Thyroid gland (tissue), 4 donors: Measurements from ENCODE around the gene NEDD4L.

Experiments used
- CTCF ChIP-seq, 6 experiments: fragments of 200-600 bp in 3 of 6; fragments of 450-650 bp in 3 of 6; sonication (generic) in 3 of 6; IDR thresholded peaks; one replicate each; pipeline ENCODE4 v1.5.1; 2016 to 2019; ENCODE audit warnings: antibody characterized with exemption in 6 of 6, mild to moderate bottlenecking in 2 of 6, inconsistent platforms in 1 of 6, moderate library complexity in 1 of 6
- POLR2A ChIP-seq, 2 donors: fragments of 450-650 bp; IDR thresholded peaks; one replicate each; pipeline ENCODE4 v1.6.1; 2017; ENCODE audit warnings: antibody characterized with exemption in 2 of 2, mild to moderate bottlenecking in 2 of 2, moderate library complexity in 1 of 2

GRCh38 chr18:58416014-58416703 is 372.1 kb downstream of the NEDD4L start:
- no peak for TF ChIP-seq CTCF (IDR thresholded peaks at IDR 0.05)
- TF ChIP-seq POLR2A (IDR thresholded peaks at IDR 0.05), result no peak
